LHCN-M2 (cell line): ENCODE measurements around the gene GJB5. TPM values are rescaled to one million over a fixed set of nuclear protein-coding genes. Genes with fewer than 3 reads are reported as not detected.

Experiments
- DNase-seq: peaks from one replicate; pipeline ENCODE4 v3.0.0-alpha.2; 2012; ENCODE audit warnings: low read depth
- total RNA-seq: library from RNA; depleted of rRNA; stranded (reverse); fragments of >200 nt; gene quantifications from 2 replicates; pipeline ENCODE4 v1.2.3, GENCODE V29; 2014

GJB5 gene
- total RNA-seq, 1 experiment from 2014 or later = not detected

GRCh38 chr1:34776911-34777310 is 22.1 kb downstream of the GJB5 start:
- no peak for DNase-seq

- no peak for DNase-seq
These were observed 22.9 kb downstream of the GJB5 start for GRCh38 chr1:34777519-34778321.

GRCh38 chr1:34778381-34778780 is 23.5 kb downstream of the GJB5 start:
- no peak for DNase-seq

- no peak for DNase-seq
These were observed 24.2 kb downstream of the GJB5 start for GRCh38 chr1:34779005-34779404.

- DNase-seq = no peak
These were observed 24.7 kb downstream of the GJB5 start for GRCh38 chr1:34779526-34779925.

- no peak for DNase-seq
These were observed 25.1 kb downstream of the GJB5 start for GRCh38 chr1:34779962-34780361.

- DNase-seq = no peak
These were observed 25.7 kb downstream of the GJB5 start for GRCh38 chr1:34780528-34780927.

GRCh38 chr1:34781071-34781843 is 26.4 kb downstream of the GJB5 start, which contains the start of gene GJB3:
GJB3 (plus strand) TSS chr1:34781214; CDS start chr1:34784763, 3,549 bp downstream.
- no peak for DNase-seq

- DNase-seq = no peak
These were observed 27.1 kb downstream of the GJB5 start for GRCh38 chr1:34781844-34782391.

GRCh38 chr1:34784751-34785221 is 29.9 kb downstream of the GJB5 start:
- no peak for DNase-seq

- no peak for DNase-seq
These were observed 30.5 kb downstream of the GJB5 start for GRCh38 chr1:34785231-34785874.

- DNase-seq = no peak
These were observed 31.1 kb downstream of the GJB5 start for GRCh38 chr1:34785875-34786470.

- DNase-seq = peak; percentile 52
These were observed 31.9 kb downstream of the GJB5 start for GRCh38 chr1:34786521-34787325.

- DNase-seq = no peak
These were observed 32.9 kb downstream of the GJB5 start for GRCh38 chr1:34787461-34788420.

GRCh38 chr1:34790985-34791384 is 36.1 kb downstream of the GJB5 start:
- no peak for DNase-seq

- DNase-seq = no peak
These were observed 37.6 kb downstream of the GJB5 start for GRCh38 chr1:34792424-34792823.

- no peak for DNase-seq
These were observed 38.3 kb downstream of the GJB5 start, which contains the start of gene GJA4 for GRCh38 chr1:34792868-34793727. GJA4 (plus strand) TSS chr1:34792999; CDS start chr1:34794214, 1,215 bp downstream.
